Glomerular visceral epithelial cell (primary cell): ENCODE measurements around the gene CLMN.

Experiments used
- DNase-seq: peaks from one replicate; pipeline ENCODE4 v3.0.0-alpha.2; 2016; ENCODE audit errors: extremely low spot score

Gene CLMN

GRCh38 chr14:95319312-95320077, at the start of gene CLMN:
CLMN (minus strand) TSS chr14:95319908; CDS start chr14:95319792, 116 bp downstream.
- peak; percentile 47 for DNase-seq

GRCh38 chr14:95365401-95365800, 45.7 kb upstream of the CLMN start:
- no peak for DNase-seq

GRCh38 chr14:95364481-95365209, 44.9 kb upstream of the CLMN start:
- no peak for DNase-seq

- DNase-seq: no peak
These were observed 43.8 kb upstream of the CLMN start for GRCh38 chr14:95363468-95363954.

GRCh38 chr14:95362138-95362494, 42.4 kb upstream of the CLMN start:
- no peak for DNase-seq

GRCh38 chr14:95361373-95362137, 41.8 kb upstream of the CLMN start:
- peak; percentile 17 for DNase-seq

GRCh38 chr14:95360828-95361227, 41.1 kb upstream of the CLMN start:
- DNase-seq: no peak

- DNase-seq: no peak
These were observed 40.5 kb upstream of the CLMN start for GRCh38 chr14:95359994-95360826.

- no peak for DNase-seq
These were observed 36.6 kb upstream of the CLMN start for GRCh38 chr14:95356245-95356869.

- no peak for DNase-seq
These were observed 35.7 kb upstream of the CLMN start for GRCh38 chr14:95355422-95355821.

GRCh38 chr14:95354834-95355233, 35.1 kb upstream of the CLMN start:
- DNase-seq: no peak

- DNase-seq: no peak
These were observed 34.0 kb upstream of the CLMN start for GRCh38 chr14:95353664-95354063.

GRCh38 chr14:95353007-95353406, 33.3 kb upstream of the CLMN start:
- DNase-seq: no peak

GRCh38 chr14:95352481-95352880, 32.8 kb upstream of the CLMN start:
- no peak for DNase-seq

GRCh38 chr14:95349241-95349640, 29.5 kb upstream of the CLMN start:
- DNase-seq: no peak

- DNase-seq: no peak
These were observed 28.8 kb upstream of the CLMN start for GRCh38 chr14:95348395-95349080.

- peak; percentile 53 for DNase-seq
These were observed 27.1 kb upstream of the CLMN start for GRCh38 chr14:95346820-95347219.

GRCh38 chr14:95346266-95346665, 26.6 kb upstream of the CLMN start:
- DNase-seq: no peak

GRCh38 chr14:95345032-95345431, 25.3 kb upstream of the CLMN start:
- no peak for DNase-seq

GRCh38 chr14:95344536-95344935, 24.8 kb upstream of the CLMN start:
- DNase-seq: no peak
